A549 (cell line): ENCODE results near the gene OVAAL.

Experiments used
- MYC ChIP-seq: IDR thresholded peaks from 2 replicates; pipeline ENCODE4 v1.6.1; 2012; ENCODE audit warnings: mild to moderate bottlenecking, inconsistent platforms, low read length, improper control_type of control experiment, borderline replicate concordance
- POLR2A ChIP-seq: IDR thresholded peaks from 2 replicates; pipeline ENCODE4 v1.6.1; 2012; ENCODE audit warnings: mild to moderate bottlenecking, low read length
- RNF2 ChIP-seq: fragments of 200-600 bp; sonication (generic); IDR thresholded peaks from 2 replicates; pipeline ENCODE4 v1.6.1; 2016; ENCODE audit warnings: low read depth, mild to moderate bottlenecking, antibody characterized with exemption, moderate library complexity, borderline replicate concordance
- TF ChIP-seq, protein P1 (sequence below): fragments of >200 bp; sonication (Bioruptor Twin); formaldehyde crosslinking; IDR thresholded peaks from 3 replicates; pipeline ENCODE4 v1.5.1; 2016
- TF ChIP-seq, protein P2 (sequence below): fragments of 450-650 bp; IDR thresholded peaks from 2 replicates; pipeline ENCODE4 v1.6.1; 2014; ENCODE audit warnings: antibody characterized with exemption

DNA sequence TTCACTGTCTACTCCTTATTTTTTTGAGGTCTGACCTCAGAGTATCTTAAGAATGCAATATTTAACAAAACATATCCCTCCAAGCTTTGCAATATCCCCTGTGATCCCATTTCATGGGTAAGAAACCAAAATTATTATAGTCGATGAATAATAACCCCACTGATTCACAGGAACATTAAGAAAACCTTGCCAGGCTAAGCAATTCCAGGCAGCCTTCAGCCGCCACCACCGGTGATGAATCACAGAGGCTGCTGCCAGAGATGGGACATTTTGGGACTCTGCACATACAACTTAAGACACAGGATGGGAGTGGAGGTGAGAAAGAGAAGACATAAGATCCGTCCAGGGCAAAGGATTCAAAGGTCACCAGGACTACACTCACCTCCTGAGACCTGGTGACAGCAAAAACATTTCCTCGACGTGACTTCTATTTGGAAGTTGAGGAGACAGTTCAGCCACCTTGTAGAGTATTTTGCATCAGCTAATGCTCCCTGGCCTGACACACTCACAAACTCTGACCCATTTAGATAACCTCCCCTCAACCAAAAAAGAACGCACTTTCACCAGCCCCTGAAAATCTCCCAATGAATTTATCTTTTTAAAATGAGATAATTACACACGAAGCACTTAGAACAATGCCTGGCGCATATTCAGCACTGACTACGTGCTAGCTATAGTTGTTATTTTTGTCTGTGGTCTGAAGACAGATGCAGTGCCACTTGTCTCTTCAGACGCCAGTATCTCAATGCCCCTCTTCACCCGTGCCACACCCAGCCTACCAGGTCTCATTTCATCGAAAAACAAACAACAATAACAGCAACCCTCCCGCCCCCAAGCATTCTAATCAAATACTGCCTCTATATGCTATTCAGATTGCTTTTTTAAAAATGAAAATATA lies 17.8 kb upstream of the OVAAL start:
- TF ChIP-seq, protein P1, sequence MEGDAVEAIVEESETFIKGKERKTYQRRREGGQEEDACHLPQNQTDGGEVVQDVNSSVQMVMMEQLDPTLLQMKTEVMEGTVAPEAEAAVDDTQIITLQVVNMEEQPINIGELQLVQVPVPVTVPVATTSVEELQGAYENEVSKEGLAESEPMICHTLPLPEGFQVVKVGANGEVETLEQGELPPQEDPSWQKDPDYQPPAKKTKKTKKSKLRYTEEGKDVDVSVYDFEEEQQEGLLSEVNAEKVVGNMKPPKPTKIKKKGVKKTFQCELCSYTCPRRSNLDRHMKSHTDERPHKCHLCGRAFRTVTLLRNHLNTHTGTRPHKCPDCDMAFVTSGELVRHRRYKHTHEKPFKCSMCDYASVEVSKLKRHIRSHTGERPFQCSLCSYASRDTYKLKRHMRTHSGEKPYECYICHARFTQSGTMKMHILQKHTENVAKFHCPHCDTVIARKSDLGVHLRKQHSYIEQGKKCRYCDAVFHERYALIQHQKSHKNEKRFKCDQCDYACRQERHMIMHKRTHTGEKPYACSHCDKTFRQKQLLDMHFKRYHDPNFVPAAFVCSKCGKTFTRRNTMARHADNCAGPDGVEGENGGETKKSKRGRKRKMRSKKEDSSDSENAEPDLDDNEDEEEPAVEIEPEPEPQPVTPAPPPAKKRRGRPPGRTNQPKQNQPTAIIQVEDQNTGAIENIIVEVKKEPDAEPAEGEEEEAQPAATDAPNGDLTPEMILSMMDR: no peak
- TF ChIP-seq, protein P2, sequence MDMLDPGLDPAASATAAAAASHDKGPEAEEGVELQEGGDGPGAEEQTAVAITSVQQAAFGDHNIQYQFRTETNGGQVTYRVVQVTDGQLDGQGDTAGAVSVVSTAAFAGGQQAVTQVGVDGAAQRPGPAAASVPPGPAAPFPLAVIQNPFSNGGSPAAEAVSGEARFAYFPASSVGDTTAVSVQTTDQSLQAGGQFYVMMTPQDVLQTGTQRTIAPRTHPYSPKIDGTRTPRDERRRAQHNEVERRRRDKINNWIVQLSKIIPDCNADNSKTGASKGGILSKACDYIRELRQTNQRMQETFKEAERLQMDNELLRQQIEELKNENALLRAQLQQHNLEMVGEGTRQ: no peak
- no peak for TF ChIP-seq RNF2
- no peak for TF ChIP-seq POLR2A
- no peak for TF ChIP-seq MYC
